Panc1 (cell line): ENCODE results near the gene AVL9.

Experiments
- CTCF ChIP-seq: fragments of 450-650 bp; IDR thresholded peaks from 2 replicates; pipeline ENCODE4 v1.5.1; 2017; ENCODE audit warnings: mild to moderate bottlenecking
- POLR2AphosphoS5 ChIP-seq: IDR thresholded peaks from 2 replicates; pipeline ENCODE4 v1.6.1; 2012; ENCODE audit warnings: mild to moderate bottlenecking, low read depth, low read length, moderate library complexity
- REST ChIP-seq, 2 experiments: IDR thresholded peaks; 2 replicates each; pipeline ENCODE4 v1.6.1; 2011 to 2012; ENCODE audit warnings: low read depth in 2 of 2, control low read depth in 1 of 2, low read length in 1 of 2, mild to moderate bottlenecking in 1 of 2, moderate library complexity in 1 of 2; ENCODE audit not compliant: insufficient read depth in 1 of 2

GRCh38 chr7:32582036-32582435 is 86.7 kb downstream of the AVL9 start:
- no peak for TF ChIP-seq CTCF
- no peak for TF ChIP-seq REST (IDR thresholded peaks at IDR 0.05; ENCODE audit: insufficient read depth in 1 of 2, low read depth in 2 of 2, low read length in 1 of 2)
- TF ChIP-seq POLR2AphosphoS5, result no peak
